Measurements from ENCODE around the gene SENP3. TPM values are rescaled to one million over a fixed set of nuclear protein-coding genes. Genes with fewer than 3 reads are reported as not detected.

SENP3 gene
- polyA plus RNA-seq, 3 donors = 25.1 to 52.1 (median 43.0) TPM

DNA sequence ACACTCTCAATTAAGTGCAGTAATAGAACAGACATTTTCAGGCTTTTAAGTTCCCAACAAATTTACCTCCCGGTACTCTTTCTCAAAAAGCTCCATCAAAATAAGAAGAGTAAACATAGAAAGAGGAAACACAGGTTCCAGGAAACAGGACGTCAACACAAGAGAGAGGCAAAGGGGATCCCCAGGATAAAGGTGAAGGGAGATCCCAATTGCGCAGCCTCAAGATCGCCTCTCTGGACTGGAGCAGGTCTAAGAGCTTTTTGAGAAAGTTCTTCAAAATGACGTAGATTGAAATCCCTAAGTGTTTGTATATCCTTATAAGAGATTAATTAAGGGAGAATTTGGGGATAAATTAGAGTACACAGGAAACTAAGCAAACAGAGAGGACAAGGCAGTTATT lies 56.9 kb downstream of the SENP3 start:
- no peak overlapping the region for H3K27ac ChIP-seq (ENCODE audit: low read depth, low read length)
- 71 to 76% (median 75%) methylated on average over 5 of the region's 5 CpGs for WGBS, 3 donors

- 92 to 96% (median 95%) methylated on average over 8 of the region's 8 CpGs for WGBS, 3 donors
- H3K27ac ChIP-seq (ENCODE audit: low read depth, low read length) = no peak overlapping the region
Observed at GRCh38 chr17:7620835-7621234, 59.1 kb downstream of the SENP3 start.

Other genes with a start within 250 kb of the SENP3 start
- gene GPS2, start 246.6 kb upstream of the SENP3 start, polyA plus RNA-seq = 10 to 100 TPM; 40.1 to 55.5 (median 47.5) TPM
- gene NEURL4, start 232.6 kb upstream of the SENP3 start, polyA plus RNA-seq = 10 to 100 TPM; 11.8 to 25.2 (median 17.9) TPM
- gene ACAP1, start 225.4 kb upstream of the SENP3 start, polyA plus RNA-seq = 10 to 100 TPM in 1 of 3 donors, 1 to 10 TPM in 2; 4.0 to 12.7 (median 5.2) TPM
- 10 to 100 TPM in 1 of 3 donors, 1 to 10 TPM in 2; 6.3 to 11.2 (median 9.9) TPM for gene KCTD11, start 209.8 kb upstream of the SENP3 start, polyA plus RNA-seq
- not detected for gene TMEM95, start 206.8 kb upstream of the SENP3 start, polyA plus RNA-seq
- gene TNK1, start 180.8 kb upstream of the SENP3 start, polyA plus RNA-seq = 1 to 10 TPM; 2.1 to 8.0 (median 5.5) TPM
- gene PLSCR3, start 167.4 kb upstream of the SENP3 start, polyA plus RNA-seq = 10 to 100 TPM; 15.1 to 48.2 (median 42.3) TPM
- 100 to 1,000 TPM in 2 of 3 donors, 10 to 100 TPM in 1; 86.0 to 252 (median 173) TPM for gene TMEM256, start 157.8 kb upstream of the SENP3 start, polyA plus RNA-seq
- 10 to 100 TPM in 2 of 3 donors, 1 to 10 TPM in 1; 2.9 to 11.4 (median 10.5) TPM for gene NLGN2, start 154.1 kb upstream of the SENP3 start, polyA plus RNA-seq
- gene SPEM1, start 141.6 kb upstream of the SENP3 start, polyA plus RNA-seq = not detected
- not detected for gene SPEM2, start 136.3 kb upstream of the SENP3 start, polyA plus RNA-seq
- gene SPEM3, start 133.1 kb upstream of the SENP3 start, polyA plus RNA-seq = not detected
- gene TMEM102, start 126.5 kb upstream of the SENP3 start, polyA plus RNA-seq = 1 to 10 TPM in 2 of 3 donors, under 1 TPM in 1; 0.79 to 5.2 (median 1.9) TPM
- gene FGF11, start 122.4 kb upstream of the SENP3 start, polyA plus RNA-seq = 1 to 10 TPM in 1 of 3 donors, under 1 TPM in 2; 0.28 to 4.6 (median 0.86) TPM
- gene CHRNB1, start 116.9 kb upstream of the SENP3 start, polyA plus RNA-seq = 10 to 100 TPM in 2 of 3 donors, 1 to 10 TPM in 1; 5.0 to 14.2 (median 12.7) TPM
- 10 to 100 TPM; 17.4 to 45.0 (median 32.9) TPM for gene ZBTB4, start 82.3 kb upstream of the SENP3 start, polyA plus RNA-seq
- gene SLC35G6, start 80.5 kb upstream of the SENP3 start, polyA plus RNA-seq = not detected
- gene POLR2A, start 77.6 kb upstream of the SENP3 start, polyA plus RNA-seq = 10 to 100 TPM; 20.9 to 35.4 (median 24.6) TPM
- gene TNFSF12, start 12.9 kb upstream of the SENP3 start, polyA plus RNA-seq = 100 to 1,000 TPM in 1 of 3 donors, 10 to 100 TPM in 2; 19.6 to 100 (median 49.9) TPM
- 10 to 100 TPM; 19.3 to 42.6 (median 26.5) TPM for gene TNFSF13, start 3.2 kb upstream of the SENP3 start, polyA plus RNA-seq
- gene CD68, start 17.7 kb downstream of the SENP3 start, polyA plus RNA-seq = 100 to 1,000 TPM in 1 of 3 donors, 10 to 100 TPM in 2; 19.4 to 111 (median 99.0) TPM
- 10 to 100 TPM; 31.7 to 72.2 (median 50.2) TPM for gene MPDU1, start 21.9 kb downstream of the SENP3 start, polyA plus RNA-seq
- 1 to 10 TPM in 1 of 3 donors, under 1 TPM in 2; 0.21 to 2.7 (median 0.46) TPM for gene SOX15, start 28.2 kb downstream of the SENP3 start, polyA plus RNA-seq
- 10 to 100 TPM; 14.7 to 29.9 (median 23.3) TPM for gene FXR2, start 53.0 kb downstream of the SENP3 start, polyA plus RNA-seq
- 100 to 1,000 TPM in 2 of 3 donors, 10 to 100 TPM in 1; 93.7 to 142 (median 130) TPM for gene SAT2, start 65.9 kb downstream of the SENP3 start, polyA plus RNA-seq
- under 1 TPM; 0.32 to 0.67 (median 0.45) TPM for gene SHBG, start 68.2 kb downstream of the SENP3 start, polyA plus RNA-seq
- gene ATP1B2, start 89.0 kb downstream of the SENP3 start, polyA plus RNA-seq = 1 to 10 TPM in 2 of 3 donors, under 1 TPM in 1; 0.51 to 2.2 (median 1.5) TPM
- 10 to 100 TPM; 13.5 to 17.8 (median 16.6) TPM for gene TP53, start 125.6 kb downstream of the SENP3 start, polyA plus RNA-seq
- 1 to 10 TPM; 2.8 to 5.6 (median 5.0) TPM for gene WRAP53, start 126.6 kb downstream of the SENP3 start, polyA plus RNA-seq
- gene EFNB3, start 143.3 kb downstream of the SENP3 start, polyA plus RNA-seq = 1 to 10 TPM in 1 of 3 donors, under 1 TPM in 2; 0.54 to 1.1 (median 0.89) TPM
- gene DNAH2, start 155.8 kb downstream of the SENP3 start, polyA plus RNA-seq = under 1 TPM; 0.03 to 0.79 (median 0.19) TPM